Ovary (tissue), 1 donor: Measurements from ENCODE around the gene ELOA.

Experiments
- EP300 ChIP-seq: sonication (generic); formaldehyde crosslinking; IDR thresholded peaks from one replicate; pipeline ENCODE4 v1.6.1; 2017; ENCODE audit warnings: antibody characterized with exemption
- POLR2A ChIP-seq: fragments of 450-650 bp; IDR thresholded peaks from one replicate; pipeline ENCODE4 v1.6.1; 2017; ENCODE audit warnings: antibody characterized with exemption, mild to moderate bottlenecking, moderate library complexity

GRCh38 chr1:23693599-23693998, 49.7 kb upstream of the ELOA start:
- no peak for TF ChIP-seq EP300
- no peak for TF ChIP-seq POLR2A
